GM18909 (cell line): ENCODE results near the gene CCDC81.
"Not testable (repeated sequence)": the region's sequence is repeated elsewhere in the genome, so short reads cannot be mapped to it uniquely, and the experiment has no call there.

Source experiments
- ATAC-seq: cut with Tn5 transposase; IDR thresholded peaks from one replicate; pipeline ENCODE4 v1.9.1; 2021; ENCODE audit warnings: mild to moderate bottlenecking; ENCODE audit not compliant: unreplicated experiment, poor library complexity

Gene CCDC81

GRCh38 chr11:86386283-86386682 is 11.6 kb downstream of the CCDC81 start:
- no peak for ATAC-seq

- no peak for ATAC-seq
Measured at GRCh38 chr11:86386746-86387145, 12.1 kb downstream of the CCDC81 start.

DNA sequence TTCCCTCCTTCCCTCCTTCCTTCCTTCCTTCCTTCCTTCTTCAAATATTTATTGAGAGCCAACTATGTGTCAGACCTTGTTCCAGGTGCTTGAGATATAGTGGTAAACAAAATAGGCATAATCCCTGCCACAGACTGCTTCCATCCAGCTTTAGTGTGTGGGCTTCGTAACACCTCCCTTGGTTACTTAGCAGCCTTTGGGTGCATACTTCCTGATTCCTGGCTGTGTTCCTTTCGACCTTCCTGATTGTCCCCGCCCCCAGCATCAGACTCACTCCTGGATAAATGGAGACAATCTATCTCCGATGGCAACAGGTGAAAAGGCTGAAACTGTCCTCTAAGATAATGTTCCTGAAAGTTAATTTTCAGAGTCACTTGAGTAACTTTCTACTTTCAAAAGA is 13.5 kb downstream of the CCDC81 start:
- ATAC-seq: no peak

GRCh38 chr11:86390487-86390886 is 15.8 kb downstream of the CCDC81 start:
- no peak for ATAC-seq

GRCh38 chr11:86395061-86395551 is 20.4 kb downstream of the CCDC81 start:
- ATAC-seq: no peak

- ATAC-seq: no peak
Measured at GRCh38 chr11:86396396-86396795, 21.7 kb downstream of the CCDC81 start.

GRCh38 chr11:86397351-86397750 is 22.7 kb downstream of the CCDC81 start:
- no peak for ATAC-seq

- ATAC-seq: no peak
Measured at GRCh38 chr11:86398106-86398505, 23.4 kb downstream of the CCDC81 start.

GRCh38 chr11:86403458-86403857 is 28.8 kb downstream of the CCDC81 start:
- no peak for ATAC-seq

DNA sequence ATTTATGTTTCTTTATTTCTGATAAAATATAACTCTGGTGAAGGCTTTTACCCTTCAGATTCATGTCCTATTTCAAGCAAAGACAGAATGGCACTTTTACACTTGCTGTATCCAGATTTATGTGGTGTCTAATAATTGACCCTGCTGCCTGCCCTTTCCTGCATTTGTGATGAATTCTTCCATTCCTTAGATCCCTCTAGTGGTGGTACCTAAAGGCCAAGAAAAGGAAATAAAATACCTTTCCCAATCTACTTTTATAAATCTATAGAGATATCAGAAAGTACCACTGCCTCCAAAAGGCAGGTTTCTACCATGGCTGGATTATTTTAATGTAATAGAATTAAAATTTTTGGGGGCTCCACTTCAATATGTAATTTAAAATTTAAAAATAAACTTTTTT is 34.2 kb downstream of the CCDC81 start:
- no peak for ATAC-seq

GRCh38 chr11:86414032-86414431 is 39.3 kb downstream of the CCDC81 start:
- ATAC-seq: no peak

DNA sequence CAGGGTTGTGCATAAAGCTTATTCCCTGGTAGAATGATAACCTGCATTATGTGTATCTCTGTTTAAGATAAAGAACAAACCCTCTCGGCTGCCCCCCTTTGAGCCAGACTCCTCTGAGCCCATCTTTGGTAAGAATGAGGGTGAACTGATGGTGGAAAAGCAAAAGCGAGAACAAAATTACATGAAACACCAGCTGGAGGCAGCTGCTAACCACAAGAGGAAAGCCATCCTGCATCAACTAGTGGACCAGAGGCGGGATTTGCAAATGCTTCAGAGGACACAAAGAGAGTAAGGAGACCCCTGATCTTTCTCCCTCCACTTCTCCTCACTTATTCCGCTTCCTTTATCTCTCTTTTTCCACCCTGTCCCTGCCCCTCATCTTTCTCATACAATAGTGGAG is 40.3 kb downstream of the CCDC81 start:
- no peak for ATAC-seq

GRCh38 chr11:86416494-86416893 is 41.8 kb downstream of the CCDC81 start:
- ATAC-seq: no peak

DNA sequence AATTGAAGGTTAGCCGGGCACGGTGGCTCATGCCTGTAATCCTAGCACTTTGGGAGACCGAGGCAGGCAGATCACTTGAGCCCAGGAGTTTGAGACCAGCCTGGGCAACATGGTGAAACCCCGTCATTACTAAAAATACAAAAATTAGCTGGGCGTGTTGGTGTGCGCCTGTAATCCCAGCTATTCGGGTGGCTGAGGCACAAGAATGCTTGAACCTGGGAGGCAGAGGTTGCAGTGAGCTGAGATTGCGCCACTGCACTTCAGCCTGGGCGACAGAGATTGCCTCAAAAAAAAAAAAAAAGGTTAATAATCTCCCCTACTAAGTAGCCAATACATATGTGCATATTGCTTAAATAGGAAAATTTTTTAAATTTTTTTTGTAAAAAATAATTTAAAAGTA is 42.3 kb downstream of the CCDC81 start:
- ATAC-seq: not testable (repeated sequence)

GRCh38 chr11:86418106-86418505 is 43.4 kb downstream of the CCDC81 start:
- ATAC-seq: no peak

DNA sequence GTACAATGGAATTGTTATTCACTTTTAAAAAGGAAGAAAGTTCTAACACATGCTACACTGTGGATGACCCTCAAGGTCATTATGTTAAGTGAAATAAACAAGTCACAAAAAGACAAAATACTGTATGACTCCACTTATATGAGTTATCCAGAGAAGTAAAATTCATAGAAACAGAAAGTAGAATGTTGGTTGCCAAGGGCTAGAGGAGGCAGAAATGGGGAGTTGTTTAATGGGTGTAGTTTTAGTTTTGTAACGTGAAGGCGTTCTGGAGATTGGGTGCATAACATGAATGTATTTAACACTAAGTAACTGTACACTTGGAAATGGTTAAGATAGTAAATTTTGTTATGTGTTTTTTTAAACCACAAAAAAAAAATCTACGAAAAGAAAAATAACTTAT is 43.8 kb downstream of the CCDC81 start:
- ATAC-seq: no peak

GRCh38 chr11:86418917-86419316 is 44.2 kb downstream of the CCDC81 start:
- ATAC-seq: no peak

DNA sequence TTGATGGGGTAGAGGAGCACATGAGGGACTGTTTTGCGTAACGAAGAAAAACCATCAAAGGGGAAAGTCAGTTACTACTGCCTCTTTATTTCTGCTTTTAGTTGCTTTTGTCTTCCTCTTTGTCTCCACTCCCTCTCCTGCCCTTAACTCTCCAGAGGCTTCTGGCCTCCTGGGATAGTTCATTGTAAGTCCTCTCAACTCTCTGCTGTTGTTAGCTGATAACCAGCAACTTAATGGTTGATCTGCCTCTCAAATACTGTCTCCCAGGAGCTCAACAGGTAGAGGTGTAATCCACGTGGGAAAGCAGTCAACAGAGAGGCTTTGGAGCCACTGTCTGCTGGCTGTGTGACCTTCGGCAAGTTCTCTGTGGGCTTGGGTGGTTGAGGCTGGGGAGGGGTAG is 47.3 kb downstream of the CCDC81 start:
- ATAC-seq: no peak

GRCh38 chr11:86422371-86422770 is 47.7 kb downstream of the CCDC81 start:
- ATAC-seq: no peak

- not testable (repeated sequence) for ATAC-seq
Measured at GRCh38 chr11:86423488-86423887, 48.8 kb downstream of the CCDC81 start.

GRCh38 chr11:86427441-86427840 is 52.8 kb downstream of the CCDC81 start:
- ATAC-seq: no peak

- ATAC-seq: no peak
Measured at GRCh38 chr11:86431258-86431657, 56.6 kb downstream of the CCDC81 start.
